Non-pigmented ciliary epithelial cell (primary cell): Measurements from ENCODE around the gene RPTN.

Experiments used
- DNase-seq: peaks from one replicate; pipeline ENCODE4 v3.0.0-alpha.2; 2010; ENCODE audit warnings: low read depth

RPTN gene, protein sequence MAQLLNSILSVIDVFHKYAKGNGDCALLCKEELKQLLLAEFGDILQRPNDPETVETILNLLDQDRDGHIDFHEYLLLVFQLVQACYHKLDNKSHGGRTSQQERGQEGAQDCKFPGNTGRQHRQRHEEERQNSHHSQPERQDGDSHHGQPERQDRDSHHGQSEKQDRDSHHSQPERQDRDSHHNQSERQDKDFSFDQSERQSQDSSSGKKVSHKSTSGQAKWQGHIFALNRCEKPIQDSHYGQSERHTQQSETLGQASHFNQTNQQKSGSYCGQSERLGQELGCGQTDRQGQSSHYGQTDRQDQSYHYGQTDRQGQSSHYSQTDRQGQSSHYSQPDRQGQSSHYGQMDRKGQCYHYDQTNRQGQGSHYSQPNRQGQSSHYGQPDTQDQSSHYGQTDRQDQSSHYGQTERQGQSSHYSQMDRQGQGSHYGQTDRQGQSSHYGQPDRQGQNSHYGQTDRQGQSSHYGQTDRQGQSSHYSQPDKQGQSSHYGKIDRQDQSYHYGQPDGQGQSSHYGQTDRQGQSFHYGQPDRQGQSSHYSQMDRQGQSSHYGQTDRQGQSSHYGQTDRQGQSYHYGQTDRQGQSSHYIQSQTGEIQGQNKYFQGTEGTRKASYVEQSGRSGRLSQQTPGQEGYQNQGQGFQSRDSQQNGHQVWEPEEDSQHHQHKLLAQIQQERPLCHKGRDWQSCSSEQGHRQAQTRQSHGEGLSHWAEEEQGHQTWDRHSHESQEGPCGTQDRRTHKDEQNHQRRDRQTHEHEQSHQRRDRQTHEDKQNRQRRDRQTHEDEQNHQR

DNA sequence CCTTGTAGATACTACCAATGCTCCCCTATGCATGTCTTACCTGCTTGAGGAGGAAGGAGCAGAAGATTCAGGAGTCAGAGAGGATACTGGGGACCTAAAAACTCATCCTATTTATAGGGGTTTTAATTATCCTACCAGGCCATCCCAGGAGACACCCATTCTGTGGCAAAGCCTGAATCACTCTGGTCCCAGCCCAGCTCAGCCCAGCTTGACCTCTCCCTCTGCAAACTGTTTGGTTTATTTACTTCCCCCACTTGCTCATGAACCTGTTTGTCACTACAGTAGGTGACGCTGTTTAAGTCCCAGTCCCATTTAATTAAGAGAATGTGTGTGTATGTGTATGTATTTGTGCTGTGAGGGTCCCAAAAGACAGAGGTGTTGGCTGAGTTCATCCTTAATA is at the start of gene RPTN:
Gene RPTN (minus strand): TSS at position 85 of the 400 bp plus-strand sequence. CDS start 1,339 bp downstream, outside the sequence.
- DNase-seq: no peak

DNA sequence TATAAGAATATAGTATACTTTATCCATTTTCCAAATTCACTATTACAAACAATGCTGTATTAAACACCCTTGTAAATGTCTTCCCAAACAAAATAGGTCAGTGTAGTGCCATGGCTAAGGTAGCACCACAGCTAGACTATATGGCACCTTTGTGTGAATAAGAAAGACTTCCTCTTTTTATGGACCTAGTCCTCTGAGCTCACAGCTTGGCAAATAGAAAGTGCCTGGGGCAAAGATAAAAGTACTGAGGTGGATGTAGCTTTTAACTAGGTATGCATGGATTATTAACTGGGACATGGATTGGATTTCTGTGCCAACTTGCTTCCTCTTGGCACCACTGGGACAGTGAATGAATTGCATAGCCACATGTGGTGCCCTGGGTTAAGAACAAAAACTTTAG is 40.0 kb upstream of the RPTN start:
- DNase-seq: no peak

- DNase-seq: no peak
Measured at GRCh38 chr1:152197361-152197941, 38.4 kb upstream of the RPTN start.

DNA sequence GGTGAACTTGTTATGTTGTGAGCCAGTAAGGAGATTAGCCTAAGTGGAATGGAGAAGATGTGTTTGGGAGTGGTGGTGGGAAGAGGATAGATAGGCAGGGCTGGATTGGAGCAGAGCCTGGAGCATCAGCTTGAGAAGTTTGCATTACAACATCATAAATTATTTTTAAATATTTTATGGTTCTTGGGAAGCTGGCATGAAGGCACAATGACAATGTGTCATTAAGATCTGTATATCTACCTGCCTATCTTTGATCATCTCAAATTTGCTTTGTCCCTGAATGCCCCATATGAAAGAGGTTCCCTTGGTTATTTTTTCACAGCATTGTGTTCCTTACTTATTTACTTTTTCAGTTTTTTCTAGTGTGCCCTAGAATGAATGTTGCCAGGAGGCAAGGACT is 32.7 kb upstream of the RPTN start:
- no peak for DNase-seq

- no peak for DNase-seq
Measured at GRCh38 chr1:152191260-152191659, 32.2 kb upstream of the RPTN start.

- no peak for DNase-seq
Measured at GRCh38 chr1:152190589-152190988, 31.6 kb upstream of the RPTN start.

DNA sequence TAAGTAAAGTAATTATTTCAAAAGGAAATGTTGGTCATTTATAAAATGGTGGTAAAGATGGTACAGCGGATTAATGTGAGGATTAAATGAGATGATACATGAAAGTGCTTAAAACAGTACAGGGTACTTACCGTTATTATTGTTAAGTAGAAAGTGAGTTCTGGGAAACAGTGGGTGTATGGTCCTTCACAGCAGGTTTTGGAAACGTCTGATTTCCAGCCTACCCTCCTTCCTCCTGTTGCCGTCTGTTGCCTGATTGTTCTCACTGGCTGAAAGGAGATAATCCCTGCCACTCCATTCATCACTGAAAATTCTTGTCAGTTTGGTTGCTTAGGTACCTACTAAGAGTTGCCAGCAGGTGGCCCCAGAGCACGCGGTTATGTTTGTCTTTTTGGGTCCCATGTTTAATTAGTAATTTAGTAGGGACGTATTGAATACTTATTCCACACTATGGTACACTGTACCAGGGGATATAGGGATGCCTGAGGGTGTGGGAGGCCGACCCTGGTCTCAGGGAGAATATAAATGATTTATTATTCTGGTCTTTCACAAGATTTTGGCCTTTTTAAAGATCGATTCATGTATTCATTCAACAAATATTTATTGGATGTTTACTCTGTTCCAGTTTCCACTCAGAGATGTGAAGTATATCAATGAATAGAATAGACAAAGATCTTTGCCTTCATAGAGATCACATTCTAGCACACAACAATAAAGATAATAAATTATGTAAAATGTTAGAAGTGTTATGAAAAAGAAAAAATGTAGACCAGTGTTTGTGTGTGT is 30.8 kb upstream of the RPTN start:
- DNase-seq: no peak

DNA sequence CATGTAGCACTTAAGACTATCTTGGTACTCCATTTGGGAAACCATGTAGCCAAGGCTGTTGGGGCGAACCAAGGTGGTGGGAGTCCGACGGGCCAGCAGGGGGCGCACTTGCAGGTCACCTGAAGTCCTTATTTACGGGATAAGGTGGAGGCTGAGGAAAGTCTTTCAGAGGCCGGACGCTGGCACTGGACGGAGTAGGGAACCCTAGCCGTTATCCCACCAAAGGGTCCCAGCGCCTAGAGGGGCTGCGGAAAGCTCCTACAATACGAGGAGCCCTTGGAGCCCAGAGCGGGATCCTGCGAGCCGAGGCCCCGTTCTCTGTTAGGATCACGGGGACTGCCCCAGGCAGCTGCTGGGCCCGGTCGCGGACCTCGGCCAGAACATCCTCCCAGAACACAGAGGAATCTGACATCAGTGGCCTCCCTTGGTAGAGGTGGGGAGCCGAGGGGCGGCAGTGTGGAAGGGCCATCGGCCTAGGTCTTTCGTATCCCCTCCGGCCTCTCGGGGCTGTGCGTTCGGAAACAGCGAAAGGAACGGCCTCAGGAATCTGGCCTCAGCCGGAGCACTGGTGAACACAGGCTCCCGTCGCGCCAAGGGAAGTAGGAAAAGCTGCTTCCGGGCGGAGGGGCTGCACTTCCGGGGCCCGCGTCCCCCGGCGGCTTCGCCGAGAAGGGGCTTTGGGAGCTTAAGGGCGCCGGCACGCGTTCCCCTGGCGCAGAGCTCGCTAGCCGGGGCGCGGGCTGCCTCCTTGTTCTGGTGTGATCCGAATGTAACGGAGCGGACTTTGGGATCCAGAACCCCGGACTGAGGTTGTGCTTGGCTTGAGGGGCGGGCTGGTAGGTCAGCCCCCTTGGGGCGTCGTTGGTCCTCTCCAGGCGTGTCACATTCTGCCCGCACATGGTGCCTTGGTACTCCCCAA is 29.9 kb upstream of the RPTN start:
- no peak for DNase-seq

- DNase-seq: no peak
Measured at GRCh38 chr1:152186556-152187285, 27.7 kb upstream of the RPTN start.

GRCh38 chr1:152185544-152186391 is 26.7 kb upstream of the RPTN start:
- DNase-seq: no peak

GRCh38 chr1:152182944-152183361 is 23.9 kb upstream of the RPTN start:
- DNase-seq: peak; percentile 73

- DNase-seq: no peak
Measured at GRCh38 chr1:152182431-152182830, 23.4 kb upstream of the RPTN start.

DNA sequence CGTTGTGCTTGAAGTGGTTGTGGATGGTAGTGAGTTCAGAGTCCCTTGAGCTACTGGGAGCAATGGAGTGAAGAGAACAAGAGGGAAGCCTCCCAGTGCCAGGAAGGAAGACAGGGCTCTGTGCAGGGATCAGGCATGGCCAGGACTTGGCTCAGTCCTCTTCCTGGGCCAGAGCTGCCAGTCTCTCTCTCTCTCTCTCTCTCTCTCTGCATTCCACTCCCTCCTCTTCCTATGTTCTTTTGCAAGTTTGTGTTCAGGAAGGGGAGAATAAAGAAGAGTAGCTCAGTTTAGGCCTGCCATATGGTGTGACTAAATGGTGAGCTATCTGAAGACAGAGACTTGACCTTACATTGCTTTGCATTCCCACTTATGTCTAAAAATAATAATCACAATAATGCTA is 20.5 kb upstream of the RPTN start:
- no peak for DNase-seq

DNA sequence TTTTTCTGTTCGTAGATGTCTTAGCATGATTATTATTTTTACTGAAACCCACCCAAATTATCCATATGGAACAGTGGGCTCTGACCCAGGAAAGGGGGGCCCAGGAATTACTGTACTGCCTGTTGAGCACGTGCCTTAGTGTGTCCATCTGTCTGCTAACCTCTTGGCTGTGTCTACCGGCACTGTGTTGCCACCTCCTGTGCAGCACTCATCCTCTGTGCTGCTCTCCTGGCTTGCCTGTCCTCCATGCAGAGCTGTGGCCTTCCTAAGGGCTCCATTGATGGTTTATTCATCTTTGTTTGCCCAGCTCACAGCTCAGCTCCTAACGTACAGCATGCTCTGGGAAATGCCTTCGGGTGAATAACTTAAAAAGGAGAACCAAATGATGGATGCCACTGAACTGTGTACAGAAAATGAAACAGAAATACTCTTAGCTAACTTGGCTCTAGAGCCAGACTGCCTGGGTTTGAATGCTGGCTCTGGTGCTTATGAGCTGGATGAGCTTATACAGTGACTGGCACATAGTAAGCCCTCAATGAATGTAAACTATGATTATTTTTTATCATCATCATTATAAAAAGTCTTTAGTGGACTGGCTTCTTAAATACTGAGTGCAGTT is 11.4 kb upstream of the RPTN start:
- DNase-seq: no peak

DNA sequence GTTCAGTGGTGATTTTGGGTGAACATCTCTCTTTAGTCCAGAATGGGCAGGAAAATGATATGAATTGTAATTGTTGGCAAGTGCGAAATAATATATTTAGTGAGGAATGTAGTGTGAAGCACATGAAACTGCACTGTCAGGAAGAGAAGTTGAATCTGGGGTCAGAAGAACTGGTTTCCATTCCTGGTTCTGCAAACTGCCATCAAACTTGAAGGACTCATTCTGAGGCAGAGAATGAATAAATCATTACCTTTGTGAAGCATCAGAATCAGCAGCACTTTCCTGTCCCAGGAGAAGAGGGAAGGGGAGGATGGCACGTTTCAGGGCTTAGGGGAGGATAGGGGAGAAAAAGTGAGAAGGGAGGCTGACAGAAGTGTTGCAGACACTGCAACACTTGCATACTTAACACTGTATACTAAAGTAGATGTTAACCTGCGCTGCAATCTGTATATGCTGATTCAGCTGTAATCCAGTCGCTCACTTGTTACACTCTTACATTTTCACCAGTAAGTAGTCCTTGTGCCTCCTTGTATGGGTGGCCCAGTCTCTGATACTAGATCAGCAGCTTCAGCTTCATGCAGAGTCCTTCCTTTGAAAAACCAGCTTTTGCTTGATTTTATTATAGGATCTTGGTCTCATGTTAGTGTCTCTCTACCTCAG is 10.5 kb upstream of the RPTN start:
- DNase-seq: no peak

- no peak for DNase-seq
Measured at GRCh38 chr1:152168535-152168868, 9.5 kb upstream of the RPTN start.

DNA sequence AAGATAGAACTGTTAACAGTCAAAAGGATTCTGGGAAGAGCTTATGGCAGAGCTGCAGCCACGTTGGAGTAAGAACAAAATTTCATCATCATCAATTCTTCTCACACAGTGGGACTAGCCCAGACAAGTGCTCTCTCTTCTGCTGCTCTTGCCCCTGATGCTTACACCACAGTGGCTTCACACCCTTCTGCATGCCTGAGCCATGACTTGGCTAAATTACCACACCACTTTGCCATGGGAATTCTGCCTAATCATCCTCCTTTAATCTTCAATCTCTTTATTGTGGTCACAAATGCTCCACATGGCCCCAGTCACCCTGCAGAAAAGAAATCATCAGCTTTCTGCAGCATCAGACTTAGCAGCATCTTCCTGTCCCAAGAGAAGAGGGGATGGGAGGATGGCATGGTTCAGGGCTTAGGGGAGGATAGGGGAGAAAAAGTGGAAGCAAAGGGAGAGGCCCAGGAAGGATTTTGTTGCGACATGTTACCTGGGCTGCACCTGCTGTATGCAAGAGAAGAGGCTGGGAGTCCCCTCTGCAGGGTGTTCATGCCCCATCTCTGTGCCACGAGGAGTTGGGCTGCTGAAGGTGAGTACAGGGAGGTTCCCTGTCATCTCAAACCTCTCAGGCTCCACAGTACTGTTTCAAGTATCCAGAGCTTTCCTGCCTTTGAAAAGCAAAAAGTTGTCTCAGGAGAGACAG is 9.0 kb upstream of the RPTN start:
- peak; percentile 91 for DNase-seq

DNA sequence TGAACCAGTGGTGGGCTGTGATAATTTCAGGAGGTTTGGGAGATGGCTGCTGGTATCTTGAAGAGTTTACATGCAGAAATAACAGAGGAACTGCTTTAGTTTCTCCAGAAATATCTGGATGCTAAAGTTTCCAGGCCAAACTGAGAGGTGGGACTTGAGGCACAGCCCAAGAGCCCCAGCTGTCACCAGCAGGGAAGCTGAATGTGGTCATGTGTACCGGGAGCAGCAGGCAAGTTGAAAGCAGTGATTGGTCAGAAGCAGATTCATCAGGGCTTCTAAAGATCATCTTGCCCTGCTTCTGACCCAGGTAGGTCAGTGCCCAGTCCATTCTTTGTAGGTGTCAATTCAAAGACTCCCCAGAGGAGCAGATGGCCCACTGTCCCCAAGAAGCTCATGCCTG is 7.9 kb upstream of the RPTN start:
- no peak for DNase-seq
